Bronchial epithelial cell (primary cell): ENCODE data around the gene PTPN20. TPM values are rescaled to one million over a fixed set of nuclear protein-coding genes. Genes with fewer than 3 reads are reported as not detected.
"Not testable (repeated sequence)": the region's sequence is repeated elsewhere in the genome, so short reads cannot be mapped to it uniquely, and the experiment has no call there.

Experiments
- DNase-seq: peaks from one replicate; pipeline ENCODE4 v3.0.0-alpha.2; 2010; ENCODE audit warnings: low read depth
- FAIRE-seq: peaks from 2 replicates; lab custom pipeline; 2011; peaks lifted over from hg19 to GRCh38; lab: Jason Lieb, UNC
- H3K27me3 ChIP-seq: 2 replicates; pipeline ENCODE4 v1.5.1; 2011; ENCODE audit warnings: low read length; ENCODE audit not compliant: control insufficient read depth, insufficient read depth
- H3K36me3 ChIP-seq: 2 replicates; pipeline ENCODE4 v1.5.1; 2011; ENCODE audit warnings: low read length; ENCODE audit not compliant: control insufficient read depth, insufficient read depth
- H3K4me3 ChIP-seq: 2 replicates; pipeline ENCODE4 v1.5.1; 2011; ENCODE audit warnings: mild to moderate bottlenecking, low read depth, low read length, control low read depth
- total RNA-seq: library from RNA; depleted of rRNA; stranded (reverse); fragments of >200 nt; gene quantifications from 2 replicates; pipeline ENCODE4 v1.2.1, GENCODE V29; 2014

The PTPN20 gene
- total RNA-seq, 1 donor from 2014 or later: 2.1 TPM

DNA sequence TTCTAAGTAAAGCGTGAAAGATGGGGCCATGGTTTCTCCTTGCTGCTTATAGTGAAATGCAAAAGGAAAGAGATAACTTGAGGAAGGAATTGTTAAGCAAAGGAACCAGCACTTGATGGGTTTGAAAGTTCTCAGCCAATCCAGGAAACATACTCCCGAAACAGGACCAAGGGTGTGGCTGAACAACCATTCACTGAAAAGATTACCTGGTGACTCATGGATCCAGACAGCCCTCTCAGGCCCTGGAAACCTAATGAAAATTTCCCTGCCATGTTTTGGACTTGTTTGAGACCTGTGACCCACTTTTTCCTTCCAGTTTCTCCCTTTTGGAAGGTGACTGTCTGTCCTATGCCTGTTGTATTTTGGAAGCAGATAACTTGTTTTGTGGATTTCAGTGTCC is 11.3 kb downstream of the PTPN20 start:
- not testable (repeated sequence) for DNase-seq, H3K36me3 ChIP-seq, H3K27me3 ChIP-seq, FAIRE-seq, H3K4me3 ChIP-seq

DNA sequence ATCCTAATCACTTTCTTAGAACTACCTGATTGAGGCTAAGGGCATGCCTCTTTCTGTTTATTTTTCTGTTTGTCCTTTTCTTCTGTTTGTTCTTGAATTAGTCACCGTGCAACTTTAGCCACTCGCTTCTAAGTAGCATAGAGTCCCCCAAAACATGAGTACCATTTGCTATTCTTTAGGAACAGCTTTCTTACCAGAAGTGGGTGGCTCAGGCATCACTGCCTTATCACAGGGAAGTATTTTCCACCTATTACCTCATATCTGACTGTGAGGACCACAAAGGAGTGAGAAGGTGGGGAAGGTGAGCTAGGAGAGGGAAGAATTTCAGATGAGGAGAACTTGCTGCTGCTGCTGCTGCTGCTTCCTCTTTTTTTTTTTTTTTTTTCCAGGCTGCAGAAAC is 13.9 kb downstream of the PTPN20 start:
- DNase-seq, FAIRE-seq, H3K36me3 ChIP-seq, H3K4me3 ChIP-seq, H3K27me3 ChIP-seq: not testable (repeated sequence)

DNA sequence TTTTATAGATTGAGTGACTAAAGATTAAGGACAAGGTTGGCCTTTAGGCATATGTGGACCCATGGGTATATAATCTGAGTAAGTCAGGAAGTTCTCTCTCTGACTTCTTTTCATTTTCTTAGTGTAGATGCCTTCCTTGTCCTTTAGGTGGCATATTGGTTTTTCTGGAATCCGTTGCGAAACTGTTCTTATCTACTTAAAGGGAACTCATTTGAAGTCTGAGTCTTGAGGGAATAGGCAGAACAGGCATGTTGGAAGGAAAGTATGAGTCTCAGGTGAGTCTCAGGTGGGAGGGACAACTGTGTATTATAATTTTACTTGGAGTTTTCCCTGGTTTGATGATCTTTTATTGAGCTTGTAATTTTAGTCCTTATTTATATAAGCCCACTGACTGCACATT is 14.6 kb downstream of the PTPN20 start:
- not testable (repeated sequence) for H3K27me3 ChIP-seq, FAIRE-seq
- peak; percentile 59 for DNase-seq

DNA sequence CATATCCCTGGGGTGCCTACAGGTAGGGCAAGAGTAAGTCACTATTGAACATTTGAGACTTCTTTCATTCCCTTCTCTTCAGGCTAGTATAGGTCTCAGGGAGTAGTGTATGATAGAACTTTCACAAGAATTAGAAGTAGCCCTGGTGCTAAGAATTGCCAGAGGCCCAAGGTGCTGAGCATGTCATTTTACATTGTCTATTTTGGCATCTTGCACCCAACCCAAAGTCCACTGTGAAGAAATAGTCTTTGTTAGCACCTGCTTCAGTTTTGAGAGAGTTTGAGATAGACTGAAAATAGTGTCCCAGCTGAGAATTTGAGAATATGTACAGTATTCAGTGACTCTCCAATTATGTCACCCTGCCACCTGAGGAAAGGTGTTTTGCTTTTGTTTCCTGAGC is 17.6 kb downstream of the PTPN20 start:
- not testable (repeated sequence) for H3K36me3 ChIP-seq, H3K4me3 ChIP-seq, DNase-seq, FAIRE-seq, H3K27me3 ChIP-seq

More for the DNA sequence above, 14.6 kb downstream of the PTPN20 start:
- not testable (repeated sequence) for H3K36me3 ChIP-seq, H3K4me3 ChIP-seq

DNA sequence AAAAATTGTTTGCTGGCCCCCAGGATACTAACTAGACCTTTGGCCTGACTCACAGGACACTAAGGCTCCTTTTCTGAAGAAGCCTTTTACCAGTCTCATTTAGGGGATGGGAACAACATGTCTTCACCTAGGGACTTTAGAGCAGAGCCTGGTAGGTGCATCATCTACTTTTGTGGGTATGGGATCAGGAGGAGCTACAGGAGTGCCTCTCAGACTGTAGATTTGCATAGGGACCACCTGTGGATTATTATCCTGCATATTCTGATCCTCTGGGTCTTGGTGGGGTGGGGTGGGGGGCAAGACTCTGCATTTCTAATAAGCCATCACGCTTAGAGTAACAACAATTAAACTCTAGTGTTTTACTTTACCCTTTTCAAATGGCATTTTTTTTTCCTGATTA is 21.2 kb downstream of the PTPN20 start:
- not testable (repeated sequence) for H3K4me3 ChIP-seq, H3K36me3 ChIP-seq, DNase-seq, H3K27me3 ChIP-seq, FAIRE-seq

DNA sequence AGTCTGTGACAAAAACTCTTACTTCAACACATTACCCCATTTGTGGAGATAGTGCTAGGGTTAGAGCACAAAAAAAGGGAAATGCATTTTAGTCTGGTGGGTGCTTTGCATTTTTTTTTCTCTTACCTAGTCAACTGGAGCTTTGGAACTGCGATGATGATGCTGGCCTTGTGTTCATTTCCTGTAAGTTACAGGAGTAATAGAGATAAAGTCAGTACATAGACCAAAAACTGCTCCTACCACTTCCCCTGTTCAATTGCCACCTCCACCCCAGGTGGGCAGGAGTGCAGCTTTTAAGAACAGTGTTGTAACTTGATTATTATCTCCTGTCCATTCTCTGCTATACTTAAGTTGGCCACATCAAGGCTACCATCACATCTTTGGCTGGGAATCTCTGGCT is 29.9 kb downstream of the PTPN20 start:
- H3K4me3 ChIP-seq, FAIRE-seq, DNase-seq, H3K27me3 ChIP-seq, H3K36me3 ChIP-seq: not testable (repeated sequence)

DNA sequence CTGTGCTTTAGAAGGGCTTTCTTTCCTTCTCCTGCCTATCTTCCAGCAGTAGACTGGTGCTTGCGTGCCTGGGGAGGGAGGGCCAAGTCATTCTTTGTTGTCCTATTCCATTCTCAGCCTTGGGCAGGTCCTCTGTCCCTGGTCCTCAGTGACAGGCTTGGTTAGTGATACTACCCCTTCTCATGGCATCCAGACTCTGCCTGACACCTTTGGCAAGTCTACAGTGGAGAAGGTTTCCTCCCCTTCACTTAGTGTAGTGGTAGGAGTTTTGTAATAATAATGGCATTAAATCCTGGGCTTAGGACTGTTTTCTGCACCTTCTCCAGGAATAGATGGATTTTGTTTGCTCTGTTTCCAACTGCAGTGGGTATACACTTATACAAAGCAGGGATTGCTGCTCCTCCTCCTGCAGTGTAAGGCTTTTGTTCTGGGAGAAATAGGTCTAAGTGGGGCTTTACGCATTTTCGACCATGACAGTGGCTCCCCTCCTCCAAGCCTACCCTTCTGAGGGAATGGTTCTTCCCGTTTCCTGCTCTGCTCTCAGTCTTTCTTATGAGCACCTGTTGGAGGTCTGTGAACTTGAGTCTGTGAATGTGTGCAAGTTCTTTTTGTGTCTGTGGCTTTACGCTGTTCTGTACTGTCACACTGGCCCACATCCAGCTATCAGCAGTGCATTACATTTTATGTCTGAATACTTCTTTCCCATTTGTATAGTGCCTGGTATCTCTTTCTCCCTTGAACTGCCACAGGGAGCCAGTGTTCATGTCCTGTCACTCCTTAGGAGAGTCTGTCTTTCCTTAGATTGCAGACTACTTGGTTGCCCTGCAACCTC is 37.7 kb downstream of the PTPN20 start:
- H3K27me3 ChIP-seq, DNase-seq, H3K4me3 ChIP-seq, FAIRE-seq, H3K36me3 ChIP-seq: not testable (repeated sequence)

DNA sequence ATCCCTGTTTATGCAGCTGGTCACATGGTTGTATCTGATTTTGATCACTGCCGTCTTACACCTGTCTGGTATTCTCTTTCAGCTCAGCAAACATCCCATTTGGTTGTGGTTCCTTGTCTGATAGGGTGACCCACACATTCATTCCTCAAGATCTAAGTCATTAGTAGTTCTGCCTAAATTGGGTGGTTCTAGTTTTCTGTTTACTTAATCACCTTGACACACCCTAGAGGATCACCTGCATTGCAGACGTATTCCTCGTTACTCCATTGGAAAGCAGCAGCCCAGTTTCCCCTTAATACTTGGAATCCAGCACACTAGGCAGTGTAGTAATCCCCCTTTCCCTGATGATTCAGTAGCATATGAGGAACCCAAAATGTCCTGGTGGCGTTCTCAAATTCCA is 41.3 kb downstream of the PTPN20 start:
- FAIRE-seq, H3K4me3 ChIP-seq, H3K27me3 ChIP-seq, H3K36me3 ChIP-seq: not testable (repeated sequence)
- peak; percentile 76 for DNase-seq

DNA sequence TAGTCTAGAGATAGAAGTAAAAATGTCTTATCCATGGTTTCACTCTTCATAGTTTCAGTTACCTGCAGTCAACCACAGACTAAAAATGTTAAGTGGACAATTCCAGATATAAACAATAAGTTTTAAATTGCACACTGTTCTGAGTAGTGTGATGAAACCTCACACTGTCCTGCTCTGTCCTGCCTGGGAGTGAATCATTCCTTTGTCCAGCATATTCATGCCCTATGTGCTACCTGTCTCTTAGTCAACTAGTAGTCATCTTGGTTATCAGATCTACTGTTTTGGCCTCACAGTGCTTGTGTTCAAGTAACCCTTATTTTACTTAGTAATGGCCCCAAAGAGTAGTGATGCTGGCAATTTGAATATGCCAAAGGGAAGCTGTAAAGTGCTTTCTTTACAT is 49.5 kb downstream of the PTPN20 start:
- H3K27me3 ChIP-seq, DNase-seq, FAIRE-seq, H3K4me3 ChIP-seq, H3K36me3 ChIP-seq: not testable (repeated sequence)

DNA sequence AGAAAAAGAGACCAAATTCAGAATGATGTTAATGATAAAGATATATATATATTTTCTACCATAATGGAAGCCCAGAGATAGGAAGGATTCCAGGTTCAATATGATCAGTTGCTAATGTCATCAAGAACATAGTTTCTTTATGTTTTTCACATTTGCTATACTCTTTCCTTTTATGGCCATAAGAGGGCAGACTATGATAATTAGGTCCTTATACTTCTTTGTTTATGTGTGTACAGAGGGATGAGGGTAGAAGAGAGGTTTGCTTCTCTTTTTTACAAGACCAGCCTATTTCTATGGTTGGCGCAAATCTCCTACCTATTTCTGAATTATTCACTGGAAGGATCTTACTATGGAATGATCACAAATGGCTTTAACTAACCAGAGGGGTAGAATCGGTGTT is 52.1 kb downstream of the PTPN20 start:
- H3K4me3 ChIP-seq, H3K36me3 ChIP-seq, DNase-seq, FAIRE-seq, H3K27me3 ChIP-seq: not testable (repeated sequence)

DNA sequence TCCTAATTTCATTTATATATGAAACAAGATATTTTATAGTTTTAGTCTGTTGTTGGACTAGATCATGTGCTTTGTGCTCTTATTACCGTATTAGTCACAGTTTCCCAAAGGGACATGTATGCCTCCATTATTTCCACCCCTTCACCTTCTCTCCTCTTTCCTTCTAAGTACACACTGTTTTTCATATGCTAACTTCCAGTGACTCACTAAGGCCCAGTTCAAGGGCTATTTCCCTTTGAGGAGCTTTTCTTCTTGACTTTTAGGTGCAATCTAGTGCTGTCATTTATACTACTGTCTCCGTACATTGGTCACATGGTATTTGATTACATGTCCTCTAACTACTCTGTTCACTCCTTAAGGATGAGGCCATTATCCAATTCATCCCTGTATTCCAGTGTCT is 55.8 kb downstream of the PTPN20 start:
- H3K27me3 ChIP-seq, FAIRE-seq, H3K4me3 ChIP-seq, H3K36me3 ChIP-seq, DNase-seq: not testable (repeated sequence)

DNA sequence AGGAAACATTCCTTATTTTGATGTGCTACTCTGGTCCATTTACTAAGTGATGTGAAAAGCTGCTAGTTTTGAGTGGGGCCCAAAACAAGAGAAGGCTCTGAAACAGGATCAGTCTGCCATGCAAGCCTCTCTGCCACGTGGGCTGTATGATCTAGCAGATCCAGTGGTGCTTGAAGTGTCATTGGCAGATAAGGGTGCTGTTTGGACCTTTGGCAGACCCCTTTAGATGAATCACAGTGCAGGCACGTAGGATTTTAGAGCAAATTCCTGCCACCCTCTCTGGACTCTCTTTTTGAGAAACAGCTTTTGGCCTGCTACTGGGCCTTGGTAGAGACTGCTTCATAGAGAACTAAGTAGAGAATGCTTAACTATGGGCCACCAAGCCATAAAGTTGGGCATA is 69.0 kb downstream of the PTPN20 start:
- H3K27me3 ChIP-seq, H3K4me3 ChIP-seq, FAIRE-seq, DNase-seq, H3K36me3 ChIP-seq: not testable (repeated sequence)

DNA sequence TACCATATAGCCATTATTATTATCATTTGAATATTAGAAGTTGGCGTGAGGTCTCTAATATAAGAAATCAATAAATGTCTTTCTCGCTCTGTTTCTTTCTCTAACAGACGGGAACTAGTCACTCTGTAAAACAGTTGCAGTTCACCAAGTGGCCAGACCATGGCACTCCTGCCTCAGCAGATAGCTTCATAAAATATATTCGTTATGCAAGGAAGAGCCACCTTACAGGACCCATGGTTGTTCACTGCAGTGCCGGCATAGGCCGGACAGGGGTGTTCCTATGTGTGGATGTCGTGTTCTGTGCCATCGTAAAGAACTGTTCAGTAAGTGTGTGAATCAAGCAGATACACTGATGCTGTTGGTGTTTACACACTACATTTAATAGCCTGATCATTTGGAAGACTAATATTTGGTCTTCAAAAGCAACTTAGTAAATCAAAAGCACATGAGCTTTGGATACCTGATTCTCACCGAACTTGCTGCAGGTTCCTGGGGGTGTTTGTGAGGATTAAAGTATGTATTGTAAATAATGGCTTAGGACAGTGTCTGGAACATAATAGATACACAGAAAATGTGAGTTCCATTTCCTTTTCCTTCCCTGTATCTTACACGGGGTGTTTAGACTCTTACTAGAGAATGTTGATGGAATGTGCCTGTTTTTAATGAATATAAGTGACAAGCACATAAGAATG is 76.2 kb downstream of the PTPN20 start:
- not testable (repeated sequence) for DNase-seq, H3K4me3 ChIP-seq, FAIRE-seq, H3K36me3 ChIP-seq, H3K27me3 ChIP-seq
